ENCODE measurements around the gene ENTR1.

ENTR1 gene

GRCh38 chr9:136394312-136395019, 15.9 kb downstream of the ENTR1 start:
- no peak for TF ChIP-seq CTCF (IDR thresholded peaks at IDR 0.05)

- no peak for TF ChIP-seq CTCF (IDR thresholded peaks at IDR 0.05)
These were observed 16.9 kb downstream of the ENTR1 start for GRCh38 chr9:136393531-136393930.

- no peak for TF ChIP-seq CTCF (IDR thresholded peaks at IDR 0.05)
These were observed 17.6 kb downstream of the ENTR1 start for GRCh38 chr9:136392538-136393449.

- no peak for TF ChIP-seq CTCF (IDR thresholded peaks at IDR 0.05)
These were observed 18.5 kb downstream of the ENTR1 start for GRCh38 chr9:136391737-136392537.

GRCh38 chr9:136389396-136389795, 21.0 kb downstream of the ENTR1 start:
- no peak for TF ChIP-seq CTCF (IDR thresholded peaks at IDR 0.05)

- TF ChIP-seq CTCF (IDR thresholded peaks at IDR 0.05) = no peak
These were observed 23.2 kb downstream of the ENTR1 start for GRCh38 chr9:136387217-136387616.

- TF ChIP-seq CTCF (IDR thresholded peaks at IDR 0.05) = no peak
These were observed 24.4 kb downstream of the ENTR1 start for GRCh38 chr9:136386018-136386417.

Data from LNCAP (cell line).